HG02943 (cell line): ENCODE measurements around the gene ARHGEF39.

Experiments
- ATAC-seq: cut with Tn5 transposase; IDR thresholded peaks from one replicate; pipeline ENCODE4 v1.9.1; 2021; ENCODE audit warnings: mild to moderate bottlenecking, low read depth, moderate library complexity; ENCODE audit not compliant: unreplicated experiment

ARHGEF39 gene

GRCh38 chr9:35691757-35692301 lies 26.8 kb upstream of the ARHGEF39 start:
- ATAC-seq, result no peak

- no peak for ATAC-seq
These were observed 26.3 kb upstream of the ARHGEF39 start for GRCh38 chr9:35691334-35691650.

GRCh38 chr9:35690614-35691333 lies 25.8 kb upstream of the ARHGEF39 start:
- ATAC-seq, result no peak

- no peak for ATAC-seq
These were observed 25.3 kb upstream of the ARHGEF39 start for GRCh38 chr9:35690294-35690613.

DNA sequence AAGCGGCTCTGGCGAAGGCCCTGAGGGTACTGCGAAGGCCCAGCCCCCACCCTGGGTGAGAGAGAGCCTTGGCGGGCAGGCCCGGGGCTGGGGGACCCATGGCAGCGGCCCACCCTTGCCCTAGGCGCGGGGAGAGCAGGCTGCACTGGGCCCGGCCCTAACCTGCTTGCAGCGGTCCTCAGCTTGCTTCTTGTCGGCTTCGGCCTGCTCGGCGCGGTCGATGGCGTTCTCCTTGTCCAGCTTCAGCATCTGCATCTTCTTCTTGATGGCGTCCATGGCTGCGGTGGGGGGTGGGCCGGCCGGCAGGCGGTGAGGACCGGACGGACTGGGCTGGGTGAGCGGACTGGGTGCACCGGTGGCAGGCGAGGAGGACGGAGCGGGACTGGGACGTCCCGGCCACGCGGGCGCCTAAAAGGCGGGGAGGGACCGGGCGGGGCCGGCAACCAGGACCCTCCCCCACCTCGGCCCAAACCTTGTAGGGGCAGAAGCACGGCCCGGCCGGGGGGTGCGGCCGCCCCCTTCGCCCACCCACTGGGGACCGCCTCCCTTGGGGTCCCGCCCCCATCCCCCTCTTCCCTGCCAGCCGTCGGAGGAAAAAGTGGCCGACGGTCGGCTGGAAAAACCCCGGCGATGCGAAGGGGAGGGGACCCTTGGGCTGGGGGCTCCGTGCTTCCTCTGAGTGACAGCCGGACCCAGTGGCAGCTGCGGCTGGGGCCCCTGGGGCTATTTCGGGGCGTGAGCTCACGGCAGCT lies 24.7 kb upstream of the ARHGEF39 start, which contains the start of gene TPM2:
Gene TPM2 (minus strand): TSS at position 384 of the 752 bp plus-strand sequence. CDS start 108 bp downstream, at position 276.
- no peak for ATAC-seq

DNA sequence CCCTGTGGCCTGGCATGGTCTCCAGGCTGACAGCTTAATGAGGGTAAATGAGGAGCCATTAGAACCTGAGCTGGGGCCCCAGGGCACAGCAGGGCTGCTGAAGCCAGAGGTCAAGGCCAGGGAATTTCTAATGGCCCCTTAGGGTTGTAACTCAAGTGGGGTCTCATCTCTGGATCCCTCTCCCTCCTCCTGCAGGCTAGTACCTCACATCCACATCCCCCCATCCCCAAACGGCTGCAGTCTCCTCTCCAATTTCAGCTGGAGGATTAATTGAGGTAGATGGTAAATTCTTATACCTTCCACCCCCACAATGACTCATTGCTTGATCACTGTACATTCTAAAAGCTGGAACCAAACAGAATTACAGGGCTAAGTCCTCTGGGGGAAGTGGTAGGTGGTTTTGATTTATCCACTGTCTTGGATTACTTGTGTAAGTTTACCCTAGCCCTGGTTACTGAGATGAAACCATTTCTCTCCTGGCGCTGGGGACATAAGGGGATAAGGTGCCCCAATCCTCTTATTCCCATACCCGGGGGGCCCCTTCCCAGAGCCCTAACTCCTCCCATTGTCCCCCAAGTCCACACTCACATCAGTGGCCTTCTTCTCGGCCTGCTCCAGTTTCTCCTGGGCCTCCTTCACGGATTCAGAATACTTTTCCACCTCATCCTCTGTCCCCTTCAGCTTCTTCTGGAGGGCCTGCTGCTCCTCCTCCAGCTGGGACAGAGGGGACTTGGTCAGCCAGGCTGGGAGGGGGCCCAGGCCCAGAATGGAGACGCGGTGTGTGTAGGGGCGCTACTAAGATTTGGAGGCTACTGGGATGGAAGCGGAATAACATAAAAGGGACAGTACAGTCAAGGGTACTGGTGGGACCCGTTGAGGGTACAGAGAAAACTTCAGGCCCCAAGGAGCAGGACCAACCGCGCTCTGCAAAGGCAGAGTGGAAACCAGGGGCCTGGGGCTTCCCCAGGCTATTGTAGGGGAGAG lies 23.9 kb upstream of the ARHGEF39 start:
- ATAC-seq, result no peak

GRCh38 chr9:35687972-35688557 lies 23.1 kb upstream of the ARHGEF39 start:
- ATAC-seq, result no peak

GRCh38 chr9:35687306-35687705 lies 22.3 kb upstream of the ARHGEF39 start:
- no peak for ATAC-seq

DNA sequence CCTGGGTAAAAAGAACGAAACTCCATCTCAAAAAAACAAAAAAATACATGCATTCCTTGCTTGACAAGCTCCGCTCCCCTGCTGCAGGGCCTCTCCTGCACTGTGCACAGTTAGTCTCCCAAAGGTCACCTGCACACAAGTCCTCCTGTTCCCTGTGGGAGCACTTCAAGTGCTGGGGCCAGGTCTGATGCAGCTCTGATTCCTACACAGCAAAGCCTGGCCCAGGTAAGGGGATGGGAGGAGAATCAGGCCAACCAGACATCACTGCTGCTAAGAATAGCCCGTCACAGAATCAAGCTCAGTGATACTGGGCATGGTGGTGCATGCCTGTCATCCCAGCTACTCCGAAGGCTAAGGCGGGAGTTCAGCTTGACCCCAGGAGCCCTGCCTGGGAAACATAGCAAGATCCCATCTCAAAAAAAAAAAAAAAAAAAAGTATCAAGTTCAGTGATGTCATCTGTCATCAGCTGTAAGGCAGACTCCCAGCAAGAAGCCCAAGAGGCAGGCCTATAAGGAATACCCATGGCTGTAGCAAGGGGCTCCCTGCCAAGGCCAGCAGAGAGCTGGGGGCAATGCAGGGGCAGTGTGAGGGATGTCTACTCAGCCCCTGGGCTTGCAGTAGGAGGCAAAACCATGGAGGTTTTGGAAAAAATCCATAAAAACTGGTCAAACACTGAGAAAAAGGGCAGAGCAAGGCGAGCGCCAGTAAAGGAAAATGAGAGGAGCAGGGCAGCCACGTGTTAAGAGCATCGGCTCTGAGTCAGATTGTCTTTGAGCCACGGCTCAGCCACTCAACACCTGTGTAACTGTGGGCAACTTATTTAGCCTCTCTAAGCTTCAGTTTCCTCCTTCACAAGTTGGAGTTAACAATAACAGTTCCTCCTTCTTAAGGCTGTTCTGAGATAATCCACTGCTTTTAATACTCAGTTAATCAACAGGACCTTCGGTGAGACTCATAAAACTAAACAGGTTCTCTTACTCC lies 21.5 kb upstream of the ARHGEF39 start:
- ATAC-seq, result no peak

DNA sequence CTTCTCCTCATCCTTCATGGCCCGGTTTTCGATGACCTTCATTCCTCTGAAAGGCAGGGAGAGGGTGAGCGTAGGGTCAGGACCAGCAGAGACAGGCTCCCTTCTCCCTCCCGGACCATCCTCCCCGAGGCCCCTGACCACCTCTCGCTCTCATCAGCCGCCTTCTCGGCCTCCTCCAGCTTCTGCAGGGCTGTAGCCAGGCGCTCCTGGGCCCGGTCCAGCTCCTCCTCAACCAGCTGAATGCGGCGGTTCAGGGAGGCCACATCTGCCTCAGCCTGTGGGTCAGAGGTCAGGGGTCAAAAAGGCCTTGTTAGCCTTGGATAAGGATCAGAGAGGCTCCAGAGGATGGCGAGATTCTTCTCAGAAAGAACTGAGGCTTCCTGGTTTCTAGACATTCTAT lies 20.5 kb upstream of the ARHGEF39 start:
- ATAC-seq, result no peak

- no peak for ATAC-seq
These were observed 19.9 kb upstream of the ARHGEF39 start for GRCh38 chr9:35684921-35685320.

GRCh38 chr9:35683323-35683722 lies 18.3 kb upstream of the ARHGEF39 start:
- ATAC-seq, result no peak

- ATAC-seq, result no peak
These were observed 17.7 kb upstream of the ARHGEF39 start for GRCh38 chr9:35682520-35683315.

- no peak for ATAC-seq
These were observed 17.1 kb upstream of the ARHGEF39 start for GRCh38 chr9:35682051-35682450.

- ATAC-seq, result no peak
These were observed 16.5 kb upstream of the ARHGEF39 start for GRCh38 chr9:35681341-35682002.

- ATAC-seq, result no peak
These were observed 15.5 kb upstream of the ARHGEF39 start for GRCh38 chr9:35680331-35681105.

DNA sequence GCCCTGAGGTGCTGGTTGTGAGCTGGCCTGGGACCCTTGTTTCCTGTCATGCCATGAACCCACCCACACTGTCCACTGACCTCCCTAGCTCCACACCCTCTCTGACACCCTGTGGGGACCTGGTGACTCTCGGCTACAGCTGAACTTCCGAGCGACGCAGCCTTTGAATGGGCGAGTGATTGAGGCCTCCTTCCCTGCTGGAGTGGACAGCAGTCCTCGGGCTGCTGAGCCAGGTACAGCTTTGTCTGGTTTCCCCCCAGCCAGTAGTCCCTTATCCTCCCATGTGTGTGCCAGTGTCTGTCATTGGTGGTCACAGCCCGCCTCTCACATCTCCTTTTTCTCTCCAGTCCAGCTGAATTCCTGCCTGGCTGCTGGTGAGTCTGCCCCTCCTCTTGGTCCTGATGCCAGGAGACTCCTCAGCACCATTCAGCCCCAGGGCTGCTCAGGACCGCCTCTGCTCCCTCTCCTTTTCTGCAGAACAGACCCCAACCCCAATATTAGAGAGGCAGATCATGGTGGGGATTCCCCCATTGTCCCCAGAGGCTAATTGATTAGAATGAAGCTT lies 14.9 kb upstream of the ARHGEF39 start:
- no peak for ATAC-seq
